ENCODE data around the gene CNTLN.
"Not testable (repeated sequence)": the region's sequence is repeated elsewhere in the genome, so short reads cannot be mapped to it uniquely, and the experiment has no call there.

DNA sequence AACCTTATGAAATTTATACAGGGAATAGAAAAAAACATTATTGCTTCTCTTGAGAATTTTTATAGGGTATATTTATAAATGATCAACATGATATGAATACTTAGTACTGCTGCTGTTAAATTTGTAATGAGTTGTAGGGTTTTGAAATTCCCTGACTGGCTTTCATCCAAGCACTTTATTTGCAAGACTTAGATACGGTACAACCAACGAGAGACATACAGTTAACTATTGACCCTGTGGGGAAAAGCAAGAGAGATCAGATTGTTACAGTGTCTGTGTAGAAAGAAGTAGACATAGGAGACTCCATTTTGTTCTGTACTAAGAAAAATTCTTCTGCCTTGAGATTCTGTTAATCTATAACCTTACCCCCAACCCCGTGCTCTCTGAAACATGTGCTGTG lies 310.3 kb downstream of the CNTLN start:
- TF ChIP-seq, protein P1, sequence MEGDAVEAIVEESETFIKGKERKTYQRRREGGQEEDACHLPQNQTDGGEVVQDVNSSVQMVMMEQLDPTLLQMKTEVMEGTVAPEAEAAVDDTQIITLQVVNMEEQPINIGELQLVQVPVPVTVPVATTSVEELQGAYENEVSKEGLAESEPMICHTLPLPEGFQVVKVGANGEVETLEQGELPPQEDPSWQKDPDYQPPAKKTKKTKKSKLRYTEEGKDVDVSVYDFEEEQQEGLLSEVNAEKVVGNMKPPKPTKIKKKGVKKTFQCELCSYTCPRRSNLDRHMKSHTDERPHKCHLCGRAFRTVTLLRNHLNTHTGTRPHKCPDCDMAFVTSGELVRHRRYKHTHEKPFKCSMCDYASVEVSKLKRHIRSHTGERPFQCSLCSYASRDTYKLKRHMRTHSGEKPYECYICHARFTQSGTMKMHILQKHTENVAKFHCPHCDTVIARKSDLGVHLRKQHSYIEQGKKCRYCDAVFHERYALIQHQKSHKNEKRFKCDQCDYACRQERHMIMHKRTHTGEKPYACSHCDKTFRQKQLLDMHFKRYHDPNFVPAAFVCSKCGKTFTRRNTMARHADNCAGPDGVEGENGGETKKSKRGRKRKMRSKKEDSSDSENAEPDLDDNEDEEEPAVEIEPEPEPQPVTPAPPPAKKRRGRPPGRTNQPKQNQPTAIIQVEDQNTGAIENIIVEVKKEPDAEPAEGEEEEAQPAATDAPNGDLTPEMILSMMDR (IDR thresholded peaks at IDR 0.05; ENCODE audit: poor library complexity): not testable (repeated sequence)
- TF ChIP-seq EZH2 (IDR thresholded peaks at IDR 0.05; ENCODE audit: borderline replicate concordance); EZH2phosphoT487 (IDR thresholded peaks at IDR 0.05; ENCODE audit: low read depth, severe bottlenecking, unreplicated experiment): not testable (repeated sequence)

All from hepatocyte (in vitro differentiated cells).